GM18873 (cell line): ENCODE data around the gene BRD3.

Experiments used
- ATAC-seq: cut with Tn5 transposase; IDR thresholded peaks from one replicate; pipeline ENCODE4 v1.9.1; 2021; ENCODE audit warnings: mild to moderate bottlenecking, moderate library complexity, moderate number of reproducible peaks; ENCODE audit not compliant: unreplicated experiment, low FRiP score

The BRD3 gene

GRCh38 chr9:134025606-134026541, 42.0 kb downstream of the BRD3 start:
- peak; percentile 31 for ATAC-seq

GRCh38 chr9:134024828-134025605, 42.8 kb downstream of the BRD3 start, which contains the start of gene BRD3OS:
Gene BRD3OS (plus strand): TSS chr9:134025481. CDS start chr9:134026748, 1,267 bp downstream.
- peak; percentile 48 for ATAC-seq

GRCh38 chr9:134024214-134024792, 43.5 kb downstream of the BRD3 start:
- no peak for ATAC-seq

- ATAC-seq = no peak
Observed at GRCh38 chr9:134014946-134015345, 52.9 kb downstream of the BRD3 start.

- no peak for ATAC-seq
Observed at GRCh38 chr9:134011401-134011800, 56.4 kb downstream of the BRD3 start.

GRCh38 chr9:134010310-134011173, 57.3 kb downstream of the BRD3 start:
- ATAC-seq = no peak

- no peak for ATAC-seq
Observed at GRCh38 chr9:134007571-134007970, 60.3 kb downstream of the BRD3 start.

- ATAC-seq = no peak
Observed at GRCh38 chr9:134007150-134007549, 60.7 kb downstream of the BRD3 start.

- ATAC-seq = no peak
Observed at GRCh38 chr9:134005381-134005780, 62.4 kb downstream of the BRD3 start.

GRCh38 chr9:134004881-134005280, 62.9 kb downstream of the BRD3 start:
- no peak for ATAC-seq

- no peak for ATAC-seq
Observed at GRCh38 chr9:134004131-134004873, 63.5 kb downstream of the BRD3 start.

GRCh38 chr9:134003237-134003636, 64.6 kb downstream of the BRD3 start:
- ATAC-seq = no peak

GRCh38 chr9:134002796-134003195, 65.0 kb downstream of the BRD3 start:
- ATAC-seq = no peak

GRCh38 chr9:133999851-134000265, 68.0 kb downstream of the BRD3 start:
- no peak for ATAC-seq

GRCh38 chr9:133998915-133999595, 68.8 kb downstream of the BRD3 start:
- no peak for ATAC-seq

GRCh38 chr9:133997584-133997983, 70.2 kb downstream of the BRD3 start:
- ATAC-seq = no peak

GRCh38 chr9:133996531-133997520, 71.0 kb downstream of the BRD3 start:
- ATAC-seq = no peak
